H1 (cell line): ENCODE results near the gene TOM1L2. TPM values are rescaled to one million over a fixed set of nuclear protein-coding genes. Genes with fewer than 3 reads are reported as not detected.

Source experiments
- BRCA1 ChIP-seq: IDR thresholded peaks from 2 replicates; pipeline ENCODE4 v1.6.1; 2012; ENCODE audit warnings: low read depth, low read length, improper control_type of control experiment
- CHD7 ChIP-seq: fragments of 300-600 bp; sonication (generic); IDR thresholded peaks from 2 replicates; pipeline ENCODE4 v1.7.1; 2012; ENCODE audit warnings: low read length, moderate library complexity, mild to moderate bottlenecking, inconsistent platforms; ENCODE audit not compliant: insufficient replicate concordance
- KDM1A ChIP-seq: fragments of 200-600, 300-600 bp; sonication (generic); IDR thresholded peaks from 2 replicates; pipeline ENCODE4 v1.7.1; 2016; ENCODE audit warnings: mild to moderate bottlenecking, low read length, borderline replicate concordance
- KDM4A ChIP-seq: IDR thresholded peaks from one replicate; pipeline ENCODE4 v1.7.1; 2012; ENCODE audit warnings: low read depth, mild to moderate bottlenecking, moderate library complexity, low read length, inconsistent platforms; ENCODE audit not compliant: severe bottlenecking
- POLR2AphosphoS5 ChIP-seq: IDR thresholded peaks from 2 replicates; pipeline ENCODE4 v1.6.1; 2011; ENCODE audit warnings: low read depth, low read length
- polyA plus RNA-seq, 7 experiments: library from polyadenylated mRNA; depleted of rRNA in 3 of 7; stranded (reverse) in 5 of 7; unstranded in 2 of 7; fragments of >200 nt in 5 of 7; fragments of 200-250 nt in 2 of 7; gene quantifications; 1 replicate in 5 of 7; 2 replicates in 1 of 7; 4 replicates in 1 of 7; pipeline versions ENCODE4 v1.2.1 to v1.2.3, GENCODE V29; 2011 to 2013; ENCODE audit warnings: missing spikeins in 2 of 7, mixed read lengths in 2 of 7
- total RNA-seq: library from RNA; stranded (reverse); fragmentation: NEBNext Ultra II Directional; extraction: Animal tissue kit (Norgen Biotek cat#: 25700); gene quantifications from 2 replicates; pipeline ENCODE4 v1.2.1, GENCODE V29; 2021
- TF ChIP-seq, protein P1 (sequence below): IDR thresholded peaks from 2 replicates; pipeline ENCODE4 v1.6.1; 2012; ENCODE audit warnings: low read length, inconsistent platforms

Gene TOM1L2
- total and polyA plus RNA-seq, 2 of the 8 experiments (the other 6 are each of a cell fraction or from before 2014, with no cell fraction given), result 2.0 to 3.4 TPM

DNA sequence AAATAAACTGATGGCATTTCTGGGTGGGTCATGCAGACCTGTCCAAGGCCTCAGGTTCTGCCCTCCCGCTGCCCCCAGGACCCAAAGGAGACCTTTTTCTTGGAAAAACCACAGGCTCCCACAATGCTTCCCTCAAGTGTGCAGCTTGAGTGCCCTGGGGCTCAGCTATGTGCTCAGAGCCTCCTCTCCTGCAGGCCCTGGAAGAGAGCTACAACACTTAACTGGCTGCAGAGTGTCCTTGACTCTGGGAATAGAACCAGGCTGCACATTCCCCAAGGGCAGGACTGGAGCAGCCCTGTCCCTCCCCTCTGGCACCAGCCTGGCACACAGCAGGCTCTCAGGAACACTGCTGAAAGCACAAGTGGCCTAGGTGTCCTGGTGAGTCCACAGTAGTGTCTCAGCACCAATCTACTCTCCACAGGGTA, 130.6 kb downstream of the TOM1L2 start (continued):
- TF ChIP-seq CHD7, result no peak
- TF ChIP-seq BRCA1, result no peak
- no peak for TF ChIP-seq KDM1A
- TF ChIP-seq POLR2AphosphoS5, result no peak
- no peak for TF ChIP-seq KDM4A
- TF ChIP-seq, protein P1, sequence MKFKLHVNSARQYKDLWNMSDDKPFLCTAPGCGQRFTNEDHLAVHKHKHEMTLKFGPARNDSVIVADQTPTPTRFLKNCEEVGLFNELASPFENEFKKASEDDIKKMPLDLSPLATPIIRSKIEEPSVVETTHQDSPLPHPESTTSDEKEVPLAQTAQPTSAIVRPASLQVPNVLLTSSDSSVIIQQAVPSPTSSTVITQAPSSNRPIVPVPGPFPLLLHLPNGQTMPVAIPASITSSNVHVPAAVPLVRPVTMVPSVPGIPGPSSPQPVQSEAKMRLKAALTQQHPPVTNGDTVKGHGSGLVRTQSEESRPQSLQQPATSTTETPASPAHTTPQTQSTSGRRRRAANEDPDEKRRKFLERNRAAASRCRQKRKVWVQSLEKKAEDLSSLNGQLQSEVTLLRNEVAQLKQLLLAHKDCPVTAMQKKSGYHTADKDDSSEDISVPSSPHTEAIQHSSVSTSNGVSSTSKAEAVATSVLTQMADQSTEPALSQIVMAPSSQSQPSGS, result no peak
